AG09309 (cell line): ENCODE data around the gene TXNL4B.

Experiments
- DNase-seq: peaks from one replicate; pipeline ENCODE4 v3.0.0-alpha.2; 2010; ENCODE audit warnings: low read depth
- H3K4me3 ChIP-seq: 2 replicates; pipeline ENCODE4 v1.5.1; 2011; ENCODE audit warnings: mild to moderate bottlenecking, low read depth, low read length, moderate library complexity; ENCODE audit not compliant: control insufficient read depth
- CTCF ChIP-seq: IDR thresholded peaks from 2 replicates; pipeline ENCODE4 v1.5.1; 2011; ENCODE audit warnings: mild to moderate bottlenecking, low read depth, low read length, inconsistent platforms; ENCODE audit not compliant: insufficient read depth, control insufficient read depth; ENCODE audit errors: missing control alignments

TXNL4B gene

GRCh38 chr16:72036098-72036497 is 57.3 kb downstream of the TXNL4B start:
- no peak for TF ChIP-seq CTCF
- no peak overlapping the region for H3K4me3 ChIP-seq
- DNase-seq = no peak
